Measurements from ENCODE around the gene AKT3. TPM values are rescaled to one million over a fixed set of nuclear protein-coding genes. Genes with fewer than 3 reads are reported as not detected.
A peak's percentile ranks its signal among the peaks of the same experiment; 100 is the strongest.

Gene AKT3
- total and polyA plus RNA-seq, 2 experiments from 2014 or later = 4.5 to 18.5 TPM

GRCh38 chr1:243470502-243470901, 379.5 kb downstream of the AKT3 start:
- Histone ChIP-seq H3K4me2 (peak overlapping the region; percentile 34), H3K4me3 (no peak overlapping the region), H3K27ac (ENCODE audit: low read depth) (no peak overlapping the region), H3K27me3 (ENCODE audit: insufficient read depth) (0 out of 2 replicates have a peak, but pooled peaks cover 4% of the 10 kb centered on the region), H2AFZ (peak overlapping the region; percentile 76; the same call in 1 of the 2 replicates), H3K79me2 (replicated peaks; ENCODE audit: insufficient read depth) (no peaks in the 10 kb centered on the region), H3F3A (replicated peaks; ENCODE audit: low read depth) (no peaks in the 10 kb centered on the region; the same call in 1 of the 2 replicates), H3K9me2 (ENCODE audit: insufficient read depth) (no peaks in the 10 kb centered on the region), H3K4me1 (ENCODE audit: insufficient read depth) (peaks cover 42% of the 10 kb centered on the region), H4K20me1 (replicated peaks; ENCODE audit: insufficient read depth) (no peaks in the 10 kb centered on the region), H3K36me3 (ENCODE audit: insufficient read depth) (no peaks in the 10 kb centered on the region)
- ATAC-seq (peak; percentile 57), DNase-seq (ENCODE audit: low spot score) (peak; percentile 64)
- Mint-ChIP-seq H3K4me3 (no peak overlapping the region), H3K4me1 (peaks cover 55% of the 10 kb centered on the region), H3K36me3 (ENCODE audit: low read depth) (no peaks in the 10 kb centered on the region), H3K27ac (no peak overlapping the region; the same call in 1 of the 2 replicates), H3K27me3 (ENCODE audit: insufficient read depth, low read depth, poor library complexity) (peaks cover 3% of the 10 kb centered on the region), H3K9me3 (no peaks in the 10 kb centered on the region)
- no peak for TF ChIP-seq ZNF331 (CRISPR knock-in tag; IDR thresholded peaks at IDR 0.05; ENCODE audit: low read depth)
- TF ChIP-seq CTCF (conservative IDR thresholded peaks at IDR 0.05; ENCODE audit: low read depth in 2 of 2) = peak in 1 of 2 experiments; percentile 53; a peak in 2 of 4 replicates
- TF ChIP-seq, protein P1, sequence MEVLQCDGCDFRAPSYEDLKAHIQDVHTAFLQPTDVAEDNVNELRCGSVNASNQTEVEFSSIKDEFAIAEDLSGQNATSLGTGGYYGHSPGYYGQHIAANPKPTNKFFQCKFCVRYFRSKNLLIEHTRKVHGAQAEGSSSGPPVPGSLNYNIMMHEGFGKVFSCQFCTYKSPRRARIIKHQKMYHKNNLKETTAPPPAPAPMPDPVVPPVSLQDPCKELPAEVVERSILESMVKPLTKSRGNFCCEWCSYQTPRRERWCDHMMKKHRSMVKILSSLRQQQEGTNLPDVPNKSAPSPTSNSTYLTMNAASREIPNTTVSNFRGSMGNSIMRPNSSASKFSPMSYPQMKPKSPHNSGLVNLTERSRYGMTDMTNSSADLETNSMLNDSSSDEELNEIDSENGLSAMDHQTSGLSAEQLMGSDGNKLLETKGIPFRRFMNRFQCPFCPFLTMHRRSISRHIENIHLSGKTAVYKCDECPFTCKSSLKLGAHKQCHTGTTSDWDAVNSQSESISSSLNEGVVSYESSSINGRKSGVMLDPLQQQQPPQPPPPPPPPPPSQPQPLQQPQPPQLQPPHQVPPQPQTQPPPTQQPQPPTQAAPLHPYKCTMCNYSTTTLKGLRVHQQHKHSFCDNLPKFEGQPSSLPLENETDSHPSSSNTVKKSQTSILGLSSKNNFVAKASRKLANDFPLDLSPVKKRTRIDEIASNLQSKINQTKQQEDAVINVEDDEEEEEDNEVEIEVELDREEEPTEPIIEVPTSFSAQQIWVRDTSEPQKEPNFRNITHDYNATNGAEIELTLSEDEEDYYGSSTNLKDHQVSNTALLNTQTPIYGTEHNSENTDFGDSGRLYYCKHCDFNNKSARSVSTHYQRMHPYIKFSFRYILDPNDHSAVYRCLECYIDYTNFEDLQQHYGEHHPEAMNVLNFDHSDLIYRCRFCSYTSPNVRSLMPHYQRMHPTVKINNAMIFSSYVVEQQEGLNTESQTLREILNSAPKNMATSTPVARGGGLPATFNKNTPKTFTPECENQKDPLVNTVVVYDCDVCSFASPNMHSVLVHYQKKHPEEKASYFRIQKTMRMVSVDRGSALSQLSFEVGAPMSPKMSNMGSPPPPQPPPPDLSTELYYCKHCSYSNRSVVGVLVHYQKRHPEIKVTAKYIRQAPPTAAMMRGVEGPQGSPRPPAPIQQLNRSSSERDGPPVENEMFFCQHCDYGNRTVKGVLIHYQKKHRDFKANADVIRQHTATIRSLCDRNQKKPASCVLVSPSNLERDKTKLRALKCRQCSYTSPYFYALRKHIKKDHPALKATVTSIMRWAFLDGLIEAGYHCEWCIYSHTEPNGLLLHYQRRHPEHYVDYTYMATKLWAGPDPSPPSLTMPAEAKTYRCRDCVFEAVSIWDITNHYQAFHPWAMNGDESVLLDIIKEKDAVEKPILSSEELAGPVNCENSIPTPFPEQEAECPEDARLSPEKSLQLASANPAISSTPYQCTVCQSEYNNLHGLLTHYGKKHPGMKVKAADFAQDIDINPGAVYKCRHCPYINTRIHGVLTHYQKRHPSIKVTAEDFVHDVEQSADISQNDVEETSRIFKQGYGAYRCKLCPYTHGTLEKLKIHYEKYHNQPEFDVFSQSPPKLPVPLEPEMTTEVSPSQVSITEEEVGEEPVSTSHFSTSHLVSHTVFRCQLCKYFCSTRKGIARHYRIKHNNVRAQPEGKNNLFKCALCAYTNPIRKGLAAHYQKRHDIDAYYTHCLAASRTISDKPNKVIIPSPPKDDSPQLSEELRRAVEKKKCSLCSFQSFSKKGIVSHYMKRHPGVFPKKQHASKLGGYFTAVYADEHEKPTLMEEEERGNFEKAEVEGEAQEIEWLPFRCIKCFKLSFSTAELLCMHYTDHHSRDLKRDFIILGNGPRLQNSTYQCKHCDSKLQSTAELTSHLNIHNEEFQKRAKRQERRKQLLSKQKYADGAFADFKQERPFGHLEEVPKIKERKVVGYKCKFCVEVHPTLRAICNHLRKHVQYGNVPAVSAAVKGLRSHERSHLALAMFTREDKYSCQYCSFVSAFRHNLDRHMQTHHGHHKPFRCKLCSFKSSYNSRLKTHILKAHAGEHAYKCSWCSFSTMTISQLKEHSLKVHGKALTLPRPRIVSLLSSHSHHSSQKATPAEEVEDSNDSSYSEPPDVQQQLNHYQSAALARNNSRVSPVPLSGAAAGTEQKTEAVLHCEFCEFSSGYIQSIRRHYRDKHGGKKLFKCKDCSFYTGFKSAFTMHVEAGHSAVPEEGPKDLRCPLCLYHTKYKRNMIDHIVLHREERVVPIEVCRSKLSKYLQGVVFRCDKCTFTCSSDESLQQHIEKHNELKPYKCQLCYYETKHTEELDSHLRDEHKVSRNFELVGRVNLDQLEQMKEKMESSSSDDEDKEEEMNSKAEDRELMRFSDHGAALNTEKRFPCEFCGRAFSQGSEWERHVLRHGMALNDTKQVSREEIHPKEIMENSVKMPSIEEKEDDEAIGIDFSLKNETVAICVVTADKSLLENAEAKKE (CRISPR knock-in tag; IDR thresholded peaks at IDR 0.05) = no peak

GRCh38 chr1:243469497-243469896, 380.5 kb downstream of the AKT3 start:
- Mint-ChIP-seq H3K27ac (no peak overlapping the region), H3K27me3 (ENCODE audit: insufficient read depth, low read depth, poor library complexity) (peaks cover 6% of the 10 kb centered on the region), H3K4me3 (no peak overlapping the region), H3K36me3 (ENCODE audit: low read depth) (no peaks in the 10 kb centered on the region), H3K4me1 (peaks cover 46% of the 10 kb centered on the region), H3K9me3 (no peaks in the 10 kb centered on the region)
- H3K79me2 ChIP-seq (replicated peaks; ENCODE audit: insufficient read depth) = no peaks in the 10 kb centered on the region
- no peak overlapping the region for H3K4me3 ChIP-seq
- no peak for ATAC-seq
- no peaks in the 10 kb centered on the region for H3K36me3 ChIP-seq (ENCODE audit: insufficient read depth)
- DNase-seq (ENCODE audit: low spot score) = no peak
- no peaks in the 10 kb centered on the region for H4K20me1 ChIP-seq (replicated peaks; ENCODE audit: insufficient read depth)
- no peaks in the 10 kb centered on the region for H3K9me2 ChIP-seq (ENCODE audit: insufficient read depth)
- TF ChIP-seq STAT1 (IDR thresholded peaks at IDR 0.05; ENCODE audit: unreplicated experiment) = no peak
- TF ChIP-seq ZNF331 (CRISPR knock-in tag; IDR thresholded peaks at IDR 0.05; ENCODE audit: low read depth) = no peak
- no peak overlapping the region for H2AFZ ChIP-seq
- no peak overlapping the region for H3K4me2 ChIP-seq
- peaks cover 38% of the 10 kb centered on the region for H3K4me1 ChIP-seq (ENCODE audit: insufficient read depth)
- H3K27me3 ChIP-seq (ENCODE audit: insufficient read depth) = no peaks in the 10 kb centered on the region
- H3F3A ChIP-seq (replicated peaks; ENCODE audit: low read depth) = no peaks in the 10 kb centered on the region; the same call in 1 of the 2 replicates
- H3K27ac ChIP-seq (ENCODE audit: low read depth) = no peak overlapping the region

Data from GM23338 (cell line).